OCI-LY7 (cell line): ENCODE results near the gene RAD51B. TPM values are rescaled to one million over a fixed set of nuclear protein-coding genes. Genes with fewer than 3 reads are reported as not detected.

ENCODE experiments used
- BruUV-seq: library from RNA; stranded (reverse); fragments of 400-500 nt; replicated peaks from 2 replicates; lab custom pipeline; 2021; lab: Mats Ljungman, UMichigan
- CTCF ChIA-PET: fragments of 300-600 bp; sonication (Branson Sonifier 250); formaldehyde crosslinking; loops from one replicate; lab custom pipeline; 2022; ENCODE audit warnings: antibody characterized with exemption; ENCODE audit not compliant: unreplicated experiment; lab: Charles Lee
- POLR2A ChIA-PET: fragments of 300-600 bp; sonication (Branson Sonifier 250); formaldehyde crosslinking; loops from one replicate; lab custom pipeline; 2022; ENCODE audit warnings: antibody characterized with exemption; lab: Charles Lee
- DNase-seq: peaks from one replicate; pipeline ENCODE4 v3.0.0-alpha.2; 2015; ENCODE audit warnings: low spot score
- H2AFZ ChIP-seq: fragments of 200-600 bp; sonication (generic), shearing (Covaris generic); 2 replicates; pipeline ENCODE4 v1.6.1; 2014; ENCODE audit warnings: mild to moderate bottlenecking, antibody characterized with exemption, low read length, moderate library complexity
- H3K27ac ChIP-seq: fragments of 200-600 bp; sonication (generic); 2 replicates; pipeline ENCODE4 v1.5.1; 2014; ENCODE audit warnings: mixed run types, low read depth, mild to moderate bottlenecking, moderate library complexity, low read length, inconsistent platforms; ENCODE audit not compliant: poor library complexity, severe bottlenecking
- H3K36me3 ChIP-seq: fragments of 200-600 bp; sonication (generic); 2 replicates; pipeline ENCODE4 v1.6.1; 2014; ENCODE audit warnings: mild to moderate bottlenecking, antibody characterized with exemption, low read length, moderate library complexity, mixed read lengths; ENCODE audit not compliant: insufficient read depth
- H3K4me1 ChIP-seq: fragments of 200-600 bp; sonication (generic); 2 replicates; pipeline ENCODE4 v1.5.1; 2014; ENCODE audit warnings: mild to moderate bottlenecking, low read length; ENCODE audit not compliant: insufficient read depth, poor library complexity, severe bottlenecking
- H3K4me2 ChIP-seq: fragments of 200-600 bp; sonication (generic); 2 replicates; pipeline ENCODE4 v1.6.1; 2014; ENCODE audit warnings: mild to moderate bottlenecking, low read length
- H3K4me3 ChIP-seq: fragments of 200-600 bp; sonication (generic); 2 replicates; pipeline ENCODE4 v1.5.1; 2014; ENCODE audit warnings: mild to moderate bottlenecking, low read depth, low read length; ENCODE audit not compliant: poor library complexity, severe bottlenecking
- H3K79me2 ChIP-seq: fragments of 200-600 bp; sonication (generic); 2 replicates; pipeline ENCODE4 v1.6.1; 2016; ENCODE audit warnings: low read depth, mild to moderate bottlenecking, low read length, moderate library complexity, mixed read lengths; ENCODE audit not compliant: insufficient read depth
- H3K9me2 ChIP-seq: fragments of 200-600 bp; sonication (generic); 2 replicates; pipeline ENCODE4 v1.6.1; 2016; ENCODE audit warnings: mild to moderate bottlenecking, low read length, mixed read lengths; ENCODE audit not compliant: insufficient read depth
- H3K9me3 ChIP-seq: fragments of 200-600 bp; sonication (generic); 2 replicates; pipeline ENCODE4 v1.6.1; 2014; ENCODE audit warnings: mild to moderate bottlenecking, mixed run types, low read length, mixed read lengths
- H4K20me1 ChIP-seq: fragments of 200-600 bp; sonication (generic); 2 replicates; pipeline ENCODE4 v1.6.1; 2014; ENCODE audit warnings: mild to moderate bottlenecking, antibody characterized with exemption, low read length, moderate library complexity, mixed read lengths; ENCODE audit not compliant: insufficient read depth
- EZH2phosphoT487 ChIP-seq: fragments of 200-600 bp; sonication (generic); IDR thresholded peaks from 2 replicates; pipeline ENCODE4 v1.6.1; 2018; ENCODE audit warnings: low read depth, borderline replicate concordance, mild to moderate bottlenecking, mixed run types, antibody characterized with exemption, low read length, moderate library complexity, mixed read lengths
- intact Hi-C: fragments of 100-400 bp; cut with micrococcal nuclease; formaldehyde crosslinking; loops from one replicate; pipeline ENCODE4 v1.10.0; 2022; ENCODE audit not compliant: unreplicated experiment
- total RNA-seq, 2 experiments: library from RNA; depleted of rRNA in 1 of 2; stranded (reverse); fragments of >200 nt in 1 of 2; shearing (Covaris generic) in 1 of 2; gene quantifications; 2 replicates each; pipeline ENCODE4 v1.2.3, GENCODE V29; 2014 to 2022
- TF ChIP-seq, protein P1 (sequence below): fragments of 200-600 bp; sonication (generic); conservative IDR thresholded peaks from 2 replicates; pipeline ENCODE4 v1.5.1; 2014; ENCODE audit warnings: mild to moderate bottlenecking, antibody characterized with exemption, low read length, moderate library complexity, mixed read lengths

RAD51B gene
- total RNA-seq, 2 experiments from 2014 or later = 41.4 to 89.9 TPM

DNA sequence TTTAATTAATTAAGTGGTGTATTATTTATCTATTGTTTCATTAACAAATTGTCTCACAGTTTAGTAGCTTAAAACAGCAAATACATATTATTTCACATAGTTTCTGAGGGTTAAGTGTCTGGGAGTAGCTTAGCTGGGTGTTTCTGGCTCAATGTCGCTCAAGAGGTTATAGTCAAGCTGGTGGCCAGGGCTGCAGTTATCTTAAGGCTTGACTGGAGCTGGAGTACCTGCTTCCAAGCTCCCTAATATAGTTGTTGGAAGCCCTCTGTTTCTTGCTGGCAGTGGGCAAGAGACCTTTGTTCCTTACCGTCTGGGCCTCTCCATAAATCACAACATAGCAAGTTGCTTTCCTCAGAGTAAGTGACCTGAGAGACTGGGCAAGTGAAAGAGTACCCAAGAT lies 66.6 kb downstream of the RAD51B start:
- H3K79me2 ChIP-seq = no peaks in the 10 kb centered on the region
- intact Hi-C loops = no loop called here
- no peaks in the 10 kb centered on the region for H3K9me3 ChIP-seq
- no peaks in the 10 kb centered on the region for H4K20me1 ChIP-seq
- H3K4me1 ChIP-seq = no peaks in the 10 kb centered on the region
- H3K27ac ChIP-seq = no peak overlapping the region
- TF ChIP-seq, protein P1, sequence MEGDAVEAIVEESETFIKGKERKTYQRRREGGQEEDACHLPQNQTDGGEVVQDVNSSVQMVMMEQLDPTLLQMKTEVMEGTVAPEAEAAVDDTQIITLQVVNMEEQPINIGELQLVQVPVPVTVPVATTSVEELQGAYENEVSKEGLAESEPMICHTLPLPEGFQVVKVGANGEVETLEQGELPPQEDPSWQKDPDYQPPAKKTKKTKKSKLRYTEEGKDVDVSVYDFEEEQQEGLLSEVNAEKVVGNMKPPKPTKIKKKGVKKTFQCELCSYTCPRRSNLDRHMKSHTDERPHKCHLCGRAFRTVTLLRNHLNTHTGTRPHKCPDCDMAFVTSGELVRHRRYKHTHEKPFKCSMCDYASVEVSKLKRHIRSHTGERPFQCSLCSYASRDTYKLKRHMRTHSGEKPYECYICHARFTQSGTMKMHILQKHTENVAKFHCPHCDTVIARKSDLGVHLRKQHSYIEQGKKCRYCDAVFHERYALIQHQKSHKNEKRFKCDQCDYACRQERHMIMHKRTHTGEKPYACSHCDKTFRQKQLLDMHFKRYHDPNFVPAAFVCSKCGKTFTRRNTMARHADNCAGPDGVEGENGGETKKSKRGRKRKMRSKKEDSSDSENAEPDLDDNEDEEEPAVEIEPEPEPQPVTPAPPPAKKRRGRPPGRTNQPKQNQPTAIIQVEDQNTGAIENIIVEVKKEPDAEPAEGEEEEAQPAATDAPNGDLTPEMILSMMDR = no peak
- no peak overlapping the region for H3K4me2 ChIP-seq
- no peaks in the 10 kb centered on the region for H3K9me2 ChIP-seq
- no peak overlapping the region for H3K4me3 ChIP-seq
- ChIA-PET POLR2A (interaction anchor here (0.7 to 1.2 kb wide), 2 partner anchors 14 to 318 kb away, joined by 3 read pairs; no protein-coding TSS in a partner anchor), CTCF (no interaction called here)
- no peak for DNase-seq
- H2AFZ ChIP-seq = no peak overlapping the region
- BruUV-seq = no TSS peak
- no peaks in the 10 kb centered on the region for H3K36me3 ChIP-seq

DNA sequence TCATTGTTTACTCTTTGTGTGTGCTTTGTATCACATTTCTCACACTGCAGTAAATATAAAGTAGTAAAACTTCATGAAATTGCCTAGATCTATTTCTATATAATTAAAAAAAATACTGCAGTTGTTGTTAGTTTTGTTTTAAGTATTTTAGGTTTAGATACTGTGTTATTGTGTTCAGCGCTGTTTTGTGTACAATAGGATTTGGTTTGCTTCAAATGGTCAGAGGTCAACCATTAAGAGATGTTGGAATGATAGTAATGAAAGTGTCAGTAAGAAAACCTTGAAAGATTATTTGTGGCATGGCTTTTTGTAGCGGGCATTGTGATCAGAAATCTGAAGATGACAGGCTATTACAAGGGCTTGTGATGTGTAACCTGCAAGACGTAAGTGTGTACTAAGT lies 67.9 kb downstream of the RAD51B start:
- Histone ChIP-seq H2AFZ (no peak overlapping the region), H3K4me3 (no peak overlapping the region), H3K27ac (no peak overlapping the region), H3K36me3 (no peaks in the 10 kb centered on the region), H3K4me1 (no peaks in the 10 kb centered on the region), H3K79me2 (no peaks in the 10 kb centered on the region), H4K20me1 (no peaks in the 10 kb centered on the region), H3K9me3 (no peaks in the 10 kb centered on the region), H3K9me2 (no peaks in the 10 kb centered on the region), H3K4me2 (no peak overlapping the region)
- no peak for DNase-seq
- intact Hi-C loops = no loop called here
- no peak for TF ChIP-seq EZH2phosphoT487
- TF ChIP-seq, protein P1 = no peak
- BruUV-seq = TSS peak; percentile 27
- ChIA-PET POLR2A (no interaction called here), CTCF (no interaction called here)

DNA sequence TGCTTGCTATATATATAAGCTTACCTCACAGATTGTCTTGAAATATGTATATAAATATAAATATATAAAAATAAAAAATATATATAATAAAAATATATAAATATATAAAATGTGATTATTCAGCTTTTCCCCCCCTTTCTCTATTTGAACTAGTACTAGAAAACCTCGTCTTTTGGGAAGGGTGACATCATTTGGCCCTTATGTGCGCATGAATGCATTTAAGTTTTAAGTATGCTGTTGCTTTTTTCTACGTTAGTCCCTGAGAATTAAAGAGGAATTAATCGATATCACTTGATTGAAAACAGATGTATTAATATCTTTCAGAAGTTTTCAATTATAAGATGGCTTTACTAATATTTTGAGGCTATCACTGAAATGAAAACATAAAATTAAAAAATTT lies 69.9 kb downstream of the RAD51B start:
- Histone ChIP-seq H3K9me2 (no peaks in the 10 kb centered on the region), H3K9me3 (no peaks in the 10 kb centered on the region), H3K79me2 (no peaks in the 10 kb centered on the region), H2AFZ (no peak overlapping the region), H3K4me1 (no peaks in the 10 kb centered on the region), H3K36me3 (no peaks in the 10 kb centered on the region), H3K27ac (no peak overlapping the region), H4K20me1 (no peaks in the 10 kb centered on the region), H3K4me2 (no peak overlapping the region), H3K4me3 (no peak overlapping the region)
- TF ChIP-seq EZH2phosphoT487 = no peak
- TF ChIP-seq, protein P1 = no peak
- intact Hi-C loops = no loop called here
- ChIA-PET POLR2A (no interaction called here), CTCF (no interaction called here)
- BruUV-seq = no TSS peak
- DNase-seq = no peak
